NCI-H460 (cell line): ENCODE measurements around the gene RELL2. TPM values are rescaled to one million over a fixed set of nuclear protein-coding genes. Genes with fewer than 3 reads are reported as not detected.

Experiments used
- DNase-seq: peaks from one replicate; pipeline ENCODE4 v3.0.0-alpha.2; 2016; ENCODE audit warnings: low read depth; ENCODE audit errors: extremely low read depth
- small RNA-seq, 2 experiments: library from RNA; depleted of rRNA; stranded (forward); fragments of <200 nt; gene quantifications; one replicate each; pipeline ENCODE3, GENCODE V24; 2014
- total RNA-seq: library from RNA; depleted of rRNA; stranded (reverse); fragments of >200 nt; shearing (Covaris generic); gene quantifications from 2 replicates; pipeline ENCODE4 v1.2.3, GENCODE V29; 2014; rRNA removed

Gene RELL2
- total RNA-seq, 1 experiment from 2014 or later: 2.1 TPM

DNA sequence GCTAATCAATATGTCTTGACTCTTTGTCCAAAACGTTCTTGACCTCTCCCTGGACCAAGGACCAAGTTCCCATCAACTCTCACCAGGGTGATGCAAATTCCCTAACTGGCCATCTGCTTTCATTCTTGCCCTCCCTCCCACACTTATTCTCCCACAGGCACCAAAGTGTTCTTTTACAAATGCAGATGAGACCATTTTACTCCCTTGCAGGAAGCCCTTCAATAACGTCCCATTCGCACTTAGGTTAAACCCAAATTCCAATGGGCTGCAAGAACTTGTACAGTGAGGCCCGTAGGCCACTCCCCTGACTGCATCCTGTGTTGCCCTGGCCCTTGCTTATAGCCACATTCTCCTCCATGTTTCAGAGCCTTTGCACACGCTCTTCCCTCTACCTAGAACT is 38.0 kb downstream of the RELL2 start:
- no peak for DNase-seq

DNA sequence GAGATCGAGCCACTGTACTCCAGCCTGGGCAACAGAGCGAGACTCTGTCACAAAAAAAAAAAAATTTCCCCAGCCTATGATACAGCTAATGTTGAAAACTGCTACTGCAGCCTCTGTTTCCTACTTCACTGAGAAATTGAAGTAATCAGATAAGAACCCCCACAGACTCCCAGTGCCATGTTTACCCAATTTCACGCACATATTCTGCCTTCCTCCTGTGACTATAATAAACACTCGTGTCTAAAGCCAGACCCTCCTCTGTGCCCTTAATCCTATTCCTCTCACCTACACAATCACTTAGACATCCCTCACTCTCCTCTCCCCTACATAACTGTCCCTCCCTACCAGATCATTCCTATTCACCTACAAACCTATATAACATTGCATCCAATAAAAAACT is 38.9 kb downstream of the RELL2 start:
- no peak for DNase-seq

DNA sequence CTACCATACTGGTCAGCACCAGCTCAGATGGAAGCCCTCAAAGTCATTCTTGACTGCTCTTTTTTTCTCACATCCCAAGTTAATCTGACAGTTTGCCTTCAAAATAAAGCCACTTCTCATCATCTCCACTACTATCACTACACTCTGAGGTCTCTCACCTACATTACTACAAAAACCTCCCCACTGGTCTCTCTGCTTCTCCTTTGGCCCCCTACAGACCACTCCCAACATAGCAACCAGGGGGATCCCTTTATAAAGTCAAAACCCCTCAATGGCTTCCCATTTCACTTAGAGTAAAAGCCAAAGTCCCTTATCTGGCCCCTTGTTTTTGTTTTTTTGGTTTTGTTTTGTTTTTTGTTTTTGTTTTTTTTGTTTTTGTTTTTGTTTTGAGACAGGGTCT is 40.6 kb downstream of the RELL2 start:
- DNase-seq: no peak

DNA sequence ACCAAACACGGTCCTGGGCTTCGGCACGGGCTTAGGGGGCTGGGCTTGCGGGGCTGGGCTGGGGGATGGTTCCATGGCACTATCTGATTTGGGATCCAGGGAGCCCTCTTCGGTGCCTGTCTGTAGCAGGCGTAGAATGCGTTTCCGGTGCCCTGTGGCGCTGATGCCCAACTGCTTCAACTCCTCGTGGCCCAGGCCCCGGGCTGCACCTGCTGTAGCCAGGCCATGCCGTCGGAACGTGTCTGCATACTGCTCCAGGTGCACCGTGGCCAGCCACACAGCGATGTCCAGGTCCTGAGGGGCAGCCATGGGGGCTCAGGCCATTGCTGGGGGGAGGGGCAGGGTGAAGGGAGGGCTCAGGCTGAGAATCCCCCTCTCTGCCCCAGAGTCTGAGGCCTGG is 43.4 kb downstream of the RELL2 start:
- no peak for DNase-seq

DNA sequence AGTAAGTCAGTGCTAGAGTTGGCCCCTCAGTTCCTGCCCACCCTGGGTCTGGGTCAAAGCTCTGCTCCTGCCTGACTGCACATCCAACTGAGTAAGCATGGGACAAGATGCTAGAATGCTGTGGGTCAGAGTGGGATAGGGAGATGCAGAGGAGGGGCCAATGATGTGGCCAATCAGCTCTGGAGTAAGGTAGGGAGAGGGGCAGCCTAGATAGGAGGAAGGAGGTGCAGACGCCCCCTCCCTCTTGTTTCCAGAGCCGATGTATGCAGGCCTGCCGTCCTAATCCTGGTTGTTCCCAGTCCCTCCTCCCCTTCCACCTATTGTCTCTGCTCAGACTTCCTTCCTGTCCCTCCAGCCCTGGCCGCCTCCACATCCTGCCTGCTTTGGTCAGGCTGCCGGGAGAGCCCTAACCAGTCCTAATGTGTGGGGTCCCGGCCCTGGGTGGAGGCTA is 44.0 kb downstream of the RELL2 start:
- DNase-seq: no peak

DNA sequence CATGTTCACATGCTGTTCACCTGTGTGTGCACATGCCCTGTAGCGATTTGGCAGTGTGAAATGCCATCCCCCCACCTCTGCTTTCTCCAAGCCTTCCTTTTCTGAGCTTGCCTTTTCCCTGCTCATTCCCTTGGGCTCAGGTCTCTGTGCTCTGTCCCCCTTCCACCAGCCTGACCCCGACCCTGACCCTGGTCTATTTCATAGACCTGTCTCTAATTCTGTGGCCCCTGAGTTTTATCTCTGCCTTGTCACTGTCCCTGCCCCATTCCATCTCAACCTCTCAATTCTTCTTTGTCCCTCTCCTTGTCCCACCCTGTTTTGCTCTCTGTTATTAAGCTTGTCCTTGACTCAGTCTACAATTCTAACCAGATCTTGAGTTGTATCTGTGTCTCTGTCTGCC is 44.5 kb downstream of the RELL2 start:
- DNase-seq: no peak

DNA sequence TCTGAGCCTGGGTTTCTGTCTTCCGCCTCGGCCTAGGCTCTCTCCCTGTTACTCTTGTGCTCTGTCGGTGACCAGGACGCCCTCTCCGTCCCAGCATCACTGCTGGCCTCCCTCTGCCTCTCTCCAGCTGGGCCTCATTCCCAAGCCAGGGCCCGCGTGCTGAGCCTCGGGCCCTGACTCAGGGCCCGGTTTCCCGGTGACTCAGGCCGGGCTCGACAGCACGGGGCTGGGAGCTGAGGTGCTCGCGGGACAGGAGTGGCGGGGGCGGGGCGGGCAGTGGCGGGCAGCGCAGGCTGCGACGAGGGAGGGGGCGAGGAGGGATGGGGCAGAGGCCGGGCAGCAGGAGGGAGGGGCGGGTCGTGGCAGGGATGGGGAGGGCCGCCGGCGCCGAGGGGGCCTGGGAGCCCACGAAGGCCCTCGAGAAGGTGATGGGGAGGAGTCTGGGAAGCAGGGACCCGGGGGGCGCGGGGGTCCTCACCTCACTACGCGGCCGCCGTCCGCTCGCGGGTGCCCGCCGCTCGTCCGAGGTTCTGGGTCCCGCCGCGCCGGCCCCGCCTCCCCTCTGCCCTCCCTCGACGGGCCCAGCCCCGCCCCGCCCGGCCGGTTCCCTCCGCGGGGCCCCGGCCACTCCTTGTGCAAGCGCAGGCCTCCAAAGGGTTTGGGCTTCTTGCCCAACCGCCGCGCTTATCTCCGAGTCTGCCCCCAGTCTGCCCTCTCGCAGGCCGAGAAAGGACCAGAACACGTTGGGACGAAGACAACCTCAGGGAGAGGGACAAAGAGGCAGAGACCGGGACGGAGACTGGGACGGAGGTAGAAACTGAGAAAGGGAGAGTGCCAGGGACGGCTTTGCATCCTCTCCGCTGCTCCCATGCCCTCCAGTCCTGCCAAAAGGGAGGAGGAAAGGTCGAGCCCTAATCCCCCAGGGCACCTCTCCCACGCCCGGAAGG is 45.2 kb downstream of the RELL2 start, which contains the start of gene ARAP3:
Gene ARAP3 (minus strand): TSS at position 536 of the 947 bp plus-strand sequence. CDS start 1,744 bp downstream, outside the sequence.
- DNase-seq: peak; percentile 55

DNA sequence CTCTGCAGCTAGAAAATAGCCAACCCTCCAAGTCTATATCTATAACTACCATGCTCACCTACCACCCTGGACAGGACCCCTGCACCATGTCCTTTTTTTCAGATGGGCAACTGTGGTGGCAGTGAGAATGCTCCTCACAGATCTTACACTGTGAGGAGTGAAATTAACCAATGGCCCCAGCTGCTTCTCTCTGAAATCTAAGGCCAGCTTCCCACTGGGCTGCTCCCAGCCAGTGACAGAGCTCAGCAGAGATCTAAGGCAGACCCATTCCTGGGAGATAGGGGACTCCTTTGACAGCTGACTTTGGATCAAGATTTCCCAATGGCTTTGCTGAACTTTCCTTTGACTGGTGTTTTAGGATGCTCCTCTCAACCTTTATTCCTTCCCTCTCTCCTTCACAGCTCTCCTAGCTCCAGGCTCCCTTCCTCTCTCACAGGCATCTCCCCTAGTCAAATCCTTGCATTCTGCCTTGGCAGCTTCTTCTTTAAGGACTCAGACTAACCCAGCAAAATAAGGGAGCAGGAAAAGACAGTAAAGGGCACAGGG is 46.9 kb downstream of the RELL2 start:
- no peak for DNase-seq

DNA sequence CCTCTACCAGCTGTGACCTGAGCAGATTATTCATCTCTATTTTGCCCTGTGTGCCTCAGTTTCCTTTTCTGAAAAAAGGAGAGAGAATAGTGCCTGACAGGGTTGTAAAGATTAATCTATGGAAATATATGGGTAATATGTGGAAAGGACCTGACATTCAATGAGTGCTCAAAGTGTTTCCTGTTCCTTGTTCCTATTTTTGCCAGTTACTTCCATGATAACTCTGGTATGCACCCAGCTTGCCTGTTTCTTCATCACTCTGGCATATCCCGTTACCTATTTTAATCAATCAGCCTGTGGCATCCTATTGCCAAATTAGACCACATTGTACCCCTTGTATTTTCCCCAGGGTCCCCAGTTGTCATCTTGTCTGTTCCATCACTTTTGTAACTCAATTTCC is 48.8 kb downstream of the RELL2 start:
- no peak for DNase-seq

DNA sequence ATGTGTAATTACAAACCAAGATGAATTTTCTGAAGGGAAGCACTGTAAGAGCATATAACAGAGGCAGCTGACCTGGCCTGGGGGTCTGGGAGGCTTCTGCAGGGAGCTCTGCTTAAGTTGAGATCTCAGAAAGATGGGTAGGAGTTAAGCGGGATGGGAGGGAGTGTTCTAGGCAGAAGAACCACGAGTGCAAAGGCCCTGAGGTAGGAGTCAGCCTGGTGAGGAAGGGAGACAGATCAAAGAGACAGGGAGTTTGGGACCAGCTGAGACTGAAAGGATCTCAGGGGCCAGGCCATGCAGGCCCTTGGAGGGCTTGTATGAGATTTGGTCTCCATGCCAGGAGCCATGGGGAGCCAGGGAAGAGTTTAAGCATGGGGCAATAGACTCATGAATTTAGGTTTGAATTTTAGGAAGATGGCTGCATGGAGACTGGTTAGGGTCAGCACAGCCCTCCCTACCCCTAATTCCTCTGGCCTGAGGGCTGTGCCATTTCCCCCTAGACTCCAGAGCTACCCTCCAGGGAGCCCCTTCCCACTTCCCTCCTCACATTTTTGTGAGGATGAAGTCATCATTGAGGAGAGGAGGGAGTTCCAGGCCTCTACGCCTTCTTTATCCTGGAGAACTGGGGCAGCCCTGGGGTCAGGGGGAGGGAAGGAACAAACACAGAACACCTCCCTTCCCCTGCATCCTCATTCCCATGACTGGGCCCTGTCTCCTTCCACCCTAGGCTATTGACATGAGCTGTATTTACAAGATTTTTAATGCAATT is 50.0 kb downstream of the RELL2 start:
- no peak for DNase-seq

Small RNAs within 50 kb of the gene (small RNA-seq; reads per million reads assigned to genes)
- gene RPS27AP10: 0 reads per million in 2 experiments

Other genes starting within 250 kb of the RELL2 start
- gene PCDHGB4, start 249.3 kb upstream of the RELL2 start, total RNA-seq: 5.5 and 5.6 TPM in 2 replicates
- gene PCDHGA8, start 244.4 kb upstream of the RELL2 start, total RNA-seq: 0.97 and 1.4 TPM in 2 replicates
- gene PCDHGB5, start 239.1 kb upstream of the RELL2 start, total RNA-seq: 0.72 and 1.6 TPM in 2 replicates
- gene PCDHGA9, start 234.2 kb upstream of the RELL2 start, total RNA-seq: 0.92 and 1.6 TPM in 2 replicates
- 0.55 and 0.62 TPM in 2 replicates for gene PCDHGB6, start 229.0 kb upstream of the RELL2 start, total RNA-seq
- 5.1 TPM in 2 replicates for gene PCDHGA10, start 224.0 kb upstream of the RELL2 start, total RNA-seq
- gene PCDHGB7, start 219.3 kb upstream of the RELL2 start, total RNA-seq: 0.79 and 0.89 TPM in 2 replicates
- gene PCDHGA11, start 215.9 kb upstream of the RELL2 start, total RNA-seq: 0.52 and 0.87 TPM in 2 replicates
- 0.20 and 0.42 TPM in 2 replicates for gene PCDHGA12, start 206.5 kb upstream of the RELL2 start, total RNA-seq
- 5.9 and 7.0 TPM in 2 replicates for gene PCDHGC3, start 161.0 kb upstream of the RELL2 start, total RNA-seq
- gene PCDHGC4, start 152.0 kb upstream of the RELL2 start, total RNA-seq: 0.12 TPM in 2 replicates
- 0.30 TPM in 1 of 2 replicates, not detected in the other for gene PCDHGC5, start 147.9 kb upstream of the RELL2 start, total RNA-seq
- 24.2 and 26.0 TPM in 2 replicates for gene DIAPH1, start 18.0 kb upstream of the RELL2 start, total RNA-seq
- gene HDAC3, start 148 bp upstream of the RELL2 start, total RNA-seq: 47.7 and 54.5 TPM in 2 replicates
- gene FCHSD1, start 14.4 kb downstream of the RELL2 start, total RNA-seq: 12.3 and 15.9 TPM in 2 replicates
- gene ARAP3, start 45.2 kb downstream of the RELL2 start, total RNA-seq: 2.9 and 3.7 TPM in 2 replicates
- gene PCDH1, start 241.4 kb downstream of the RELL2 start, total RNA-seq: 3.3 TPM in 2 replicates